Choroid plexus epithelial cell (primary cell): ENCODE data around the gene AUTS2.
A peak's percentile ranks its signal among the peaks of the same experiment; 100 is the strongest.

Experiments
- DNase-seq: peaks from one replicate; pipeline ENCODE4 v3.0.0-alpha.2; 2010; ENCODE audit warnings: low read depth
- H3K4me3 ChIP-seq: 2 replicates; pipeline ENCODE4 v1.5.1; 2011; ENCODE audit warnings: low read depth, mild to moderate bottlenecking, control low read depth, low read length, moderate library complexity
- CTCF ChIP-seq: conservative IDR thresholded peaks from 2 replicates; pipeline ENCODE4 v1.5.1; 2011; ENCODE audit warnings: low read depth, mild to moderate bottlenecking, control low read depth, inconsistent platforms, low read length, moderate library complexity

AUTS2 gene

GRCh38 chr7:70450731-70451130 lies 852.5 kb downstream of the AUTS2 start:
- no peak for TF ChIP-seq CTCF
- no peak overlapping the region for H3K4me3 ChIP-seq
- DNase-seq = no peak

- no peak for TF ChIP-seq CTCF
- no peak for DNase-seq
- H3K4me3 ChIP-seq = no peak overlapping the region
These were observed 857.6 kb downstream of the AUTS2 start for GRCh38 chr7:70455925-70456324.

GRCh38 chr7:70456719-70457118 lies 858.4 kb downstream of the AUTS2 start:
- no peak for TF ChIP-seq CTCF
- no peak for DNase-seq
- no peak overlapping the region for H3K4me3 ChIP-seq

GRCh38 chr7:70457482-70457881 lies 859.2 kb downstream of the AUTS2 start:
- no peak for TF ChIP-seq CTCF
- no peak for DNase-seq
- H3K4me3 ChIP-seq = no peak overlapping the region

GRCh38 chr7:70457883-70458680 lies 859.8 kb downstream of the AUTS2 start:
- H3K4me3 ChIP-seq = no peak overlapping the region
- TF ChIP-seq CTCF = no peak
- peak; percentile 7 for DNase-seq

GRCh38 chr7:70458745-70459144 lies 860.5 kb downstream of the AUTS2 start:
- TF ChIP-seq CTCF = no peak
- no peak overlapping the region for H3K4me3 ChIP-seq
- DNase-seq = no peak

- H3K4me3 ChIP-seq = no peak overlapping the region
- no peak for DNase-seq
- TF ChIP-seq CTCF = no peak
These were observed 861.3 kb downstream of the AUTS2 start for GRCh38 chr7:70459546-70459945.
